HG02884 (cell line): ENCODE data around the gene PPIL4.
A peak's percentile ranks its signal among the peaks of the same experiment; 100 is the strongest.

Source experiments
- ATAC-seq: cut with Tn5 transposase; IDR thresholded peaks from one replicate; pipeline ENCODE4 v1.9.1; 2021; ENCODE audit warnings: mild to moderate bottlenecking, moderate library complexity; ENCODE audit not compliant: unreplicated experiment

The PPIL4 gene

GRCh38 chr6:149484733-149485700 is 60.8 kb downstream of the PPIL4 start, which contains the start of gene ZC3H12D:
Gene ZC3H12D (minus strand): TSS chr6:149485014. CDS start chr6:149474543, 10,471 bp downstream.
- ATAC-seq, result peak; percentile 38

GRCh38 chr6:149483849-149484655 is 61.8 kb downstream of the PPIL4 start:
- ATAC-seq, result no peak

GRCh38 chr6:149483334-149483725 is 62.5 kb downstream of the PPIL4 start:
- no peak for ATAC-seq

- peak; percentile 24 for ATAC-seq
Measured at GRCh38 chr6:149482545-149483333, 63.1 kb downstream of the PPIL4 start.

- no peak for ATAC-seq
Measured at GRCh38 chr6:149480502-149481280, 65.2 kb downstream of the PPIL4 start.

- no peak for ATAC-seq
Measured at GRCh38 chr6:149478631-149479314, 67.1 kb downstream of the PPIL4 start.

GRCh38 chr6:149477544-149477943 is 68.3 kb downstream of the PPIL4 start:
- no peak for ATAC-seq

- ATAC-seq, result no peak
Measured at GRCh38 chr6:149476789-149477455, 68.9 kb downstream of the PPIL4 start.

- no peak for ATAC-seq
Measured at GRCh38 chr6:149474108-149474935, 71.5 kb downstream of the PPIL4 start.

GRCh38 chr6:149473080-149474052 is 72.5 kb downstream of the PPIL4 start:
- ATAC-seq, result no peak

GRCh38 chr6:149472241-149472640 is 73.6 kb downstream of the PPIL4 start:
- no peak for ATAC-seq

- ATAC-seq, result no peak
Measured at GRCh38 chr6:149471801-149472200, 74.0 kb downstream of the PPIL4 start.

- no peak for ATAC-seq
Measured at GRCh38 chr6:149470948-149471347, 74.9 kb downstream of the PPIL4 start.

GRCh38 chr6:149468179-149468578 is 77.7 kb downstream of the PPIL4 start:
- ATAC-seq, result no peak

- ATAC-seq, result no peak
Measured at GRCh38 chr6:149467265-149467664, 78.6 kb downstream of the PPIL4 start.

- ATAC-seq, result no peak
Measured at GRCh38 chr6:149464411-149464810, 81.4 kb downstream of the PPIL4 start.

- no peak for ATAC-seq
Measured at GRCh38 chr6:149463781-149464180, 82.1 kb downstream of the PPIL4 start.
